NCI-H2171 (cell line): ENCODE measurements around the gene PTBP3.
"Not testable (repeated sequence)": the region's sequence is repeated elsewhere in the genome, so short reads cannot be mapped to it uniquely, and the experiment has no call there.

Experiments used
- DNase-seq: peaks from one replicate; lab custom pipeline; 2025; lab: John Stamatoyannopoulos, UW

Gene PTBP3

DNA sequence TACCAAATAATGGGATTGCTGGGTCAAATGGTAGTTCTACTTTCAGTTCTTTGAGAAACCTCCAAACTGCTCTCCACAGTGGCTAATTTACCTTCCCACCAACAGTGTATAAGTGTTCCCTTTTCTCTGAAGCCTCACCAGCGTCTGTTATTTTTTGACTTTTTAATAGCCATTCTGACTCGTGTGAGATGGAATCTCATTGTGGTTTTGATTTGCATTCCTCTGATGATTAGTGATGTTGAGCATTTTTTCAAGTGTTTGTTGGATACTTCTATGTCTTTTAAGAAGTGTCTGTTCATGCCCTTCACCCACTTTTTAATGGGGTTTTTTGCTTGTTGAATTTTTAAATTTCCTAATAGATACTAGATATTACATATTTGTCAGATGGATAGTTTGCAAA, 129.9 kb downstream of the PTBP3 start:
- DNase-seq = no peak

DNA sequence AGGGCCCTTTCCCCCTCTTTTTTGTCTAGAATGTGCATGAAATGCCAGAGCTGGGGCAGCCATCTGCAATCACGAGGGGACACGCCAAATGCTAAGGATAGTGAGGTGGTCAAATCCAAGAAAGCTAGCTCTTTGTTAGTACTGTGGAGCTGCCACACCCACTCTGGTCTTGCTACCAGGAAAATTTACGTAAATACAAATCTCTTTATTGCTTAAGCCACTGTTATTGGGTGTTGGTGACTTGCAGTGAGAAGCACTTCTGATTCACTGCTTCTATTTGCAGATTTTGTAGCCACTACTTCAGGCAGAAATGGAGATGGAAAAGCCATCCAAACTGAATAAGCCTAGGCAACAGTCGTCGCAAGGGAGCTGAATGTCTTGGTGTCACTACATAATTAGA, 132.7 kb downstream of the PTBP3 start:
- DNase-seq = no peak

DNA sequence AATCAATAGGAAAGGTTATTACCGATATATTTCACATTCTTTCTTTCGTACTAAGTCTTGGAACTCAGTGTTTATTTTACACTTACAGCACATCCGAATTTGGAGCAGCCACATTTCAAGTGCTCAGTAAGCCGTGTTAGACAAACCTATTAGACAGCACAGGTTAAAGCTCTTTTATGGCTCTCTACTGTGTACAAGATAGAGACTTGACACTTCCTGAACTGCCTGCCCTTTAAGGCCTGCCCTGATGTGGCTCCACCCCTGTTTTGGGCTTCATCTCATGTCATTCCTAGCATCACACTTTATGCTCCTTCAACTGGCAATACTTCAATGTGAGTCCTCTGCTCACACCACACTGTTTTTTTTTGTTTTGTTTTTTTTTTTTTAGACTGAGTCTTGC, 134.8 kb downstream of the PTBP3 start:
- DNase-seq = no peak

DNA sequence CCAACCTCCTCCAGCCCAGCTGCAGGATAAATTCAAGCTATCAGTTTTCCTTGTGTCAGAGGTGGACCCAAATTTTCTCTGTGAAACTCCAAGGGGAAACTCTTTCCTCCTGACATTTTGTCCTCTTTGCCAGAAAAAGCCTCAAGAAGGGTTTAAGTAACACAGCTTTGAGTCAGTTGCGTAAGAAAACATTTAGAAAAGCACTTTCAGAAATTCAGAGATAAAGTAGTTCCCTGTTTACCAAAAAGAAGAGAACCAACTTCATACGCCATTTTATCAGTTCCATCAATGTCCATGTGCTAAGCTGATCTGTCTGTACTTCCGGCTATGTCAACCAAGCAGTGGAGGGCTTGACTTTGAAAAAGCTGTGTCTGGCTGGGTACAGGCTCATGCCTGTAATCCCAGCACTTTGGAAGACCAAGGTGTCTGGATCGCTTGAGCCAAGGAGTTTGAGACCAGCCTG, 138.4 kb downstream of the PTBP3 start:
- no peak for DNase-seq

DNA sequence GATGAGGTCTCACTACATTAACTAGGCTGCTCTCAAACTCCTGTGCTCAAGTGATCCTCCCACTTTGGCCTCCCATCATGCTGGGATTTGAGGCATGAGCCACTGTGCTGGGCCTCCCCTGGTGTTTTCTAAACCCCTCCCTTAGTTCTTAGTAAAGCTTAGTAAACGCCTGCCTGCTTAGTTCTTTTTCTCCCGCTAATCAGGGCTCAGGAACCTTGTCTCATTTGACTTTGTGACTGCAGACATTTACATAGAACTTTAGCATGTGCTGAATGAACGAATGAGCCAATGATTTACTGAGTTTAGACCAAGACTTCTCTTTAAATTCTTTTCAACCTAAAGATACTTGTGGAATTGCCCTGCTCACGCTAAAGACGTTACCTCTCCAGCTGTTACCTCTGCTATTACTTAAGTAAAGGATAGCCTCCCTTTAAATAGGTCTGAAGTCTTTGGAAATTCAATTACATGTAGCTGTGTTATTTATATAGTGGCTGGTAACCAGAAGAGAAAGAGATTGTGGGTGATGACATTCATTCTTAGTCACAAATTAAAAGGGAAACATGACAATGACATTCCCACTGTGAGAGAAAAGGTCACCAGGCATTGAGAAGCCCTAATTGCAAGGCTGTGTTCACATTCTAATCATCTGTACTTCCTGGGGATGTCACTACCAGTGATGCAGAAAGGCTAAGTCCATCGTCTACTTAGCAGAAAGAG, 139.7 kb downstream of the PTBP3 start:
- DNase-seq = no peak

DNA sequence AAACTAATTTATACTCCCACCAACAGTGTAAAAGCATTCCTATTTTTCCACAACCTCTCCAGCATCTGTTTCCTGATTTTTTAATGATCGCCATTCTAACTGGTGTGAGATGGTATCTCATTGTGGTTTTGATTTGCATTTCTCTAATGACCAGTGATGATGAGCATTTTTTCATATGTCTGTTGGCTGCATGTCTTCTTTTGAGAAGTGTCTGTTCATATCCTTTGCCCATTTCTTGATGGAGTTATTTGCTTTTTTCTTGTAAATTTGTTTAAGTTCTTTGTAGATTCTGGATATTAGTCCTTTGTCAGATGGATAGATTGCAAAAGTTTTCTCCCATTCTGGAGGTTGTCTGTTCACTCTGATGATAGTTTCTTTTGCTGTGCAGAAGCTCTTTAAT, 143.1 kb downstream of the PTBP3 start:
- not testable (repeated sequence) for DNase-seq

DNA sequence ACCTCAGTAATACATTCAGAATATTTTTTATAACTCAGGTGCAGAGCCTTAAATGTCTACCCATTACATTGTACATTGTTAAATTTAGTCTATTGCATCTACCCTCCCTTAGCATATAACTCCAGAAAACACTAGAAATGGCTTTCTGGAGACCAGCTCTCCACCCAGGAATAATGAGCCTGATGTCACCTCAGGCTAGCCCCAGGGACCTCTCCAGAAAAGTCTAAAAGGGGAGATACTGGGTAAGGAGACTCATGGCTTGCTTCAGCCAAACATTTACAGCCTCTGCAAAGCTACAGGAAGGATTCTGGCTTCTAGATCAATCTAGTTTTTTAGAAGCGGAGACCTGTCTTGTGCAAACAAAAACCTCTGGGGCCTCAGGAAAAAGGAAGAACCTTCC, 144.5 kb downstream of the PTBP3 start:
- no peak for DNase-seq

DNA sequence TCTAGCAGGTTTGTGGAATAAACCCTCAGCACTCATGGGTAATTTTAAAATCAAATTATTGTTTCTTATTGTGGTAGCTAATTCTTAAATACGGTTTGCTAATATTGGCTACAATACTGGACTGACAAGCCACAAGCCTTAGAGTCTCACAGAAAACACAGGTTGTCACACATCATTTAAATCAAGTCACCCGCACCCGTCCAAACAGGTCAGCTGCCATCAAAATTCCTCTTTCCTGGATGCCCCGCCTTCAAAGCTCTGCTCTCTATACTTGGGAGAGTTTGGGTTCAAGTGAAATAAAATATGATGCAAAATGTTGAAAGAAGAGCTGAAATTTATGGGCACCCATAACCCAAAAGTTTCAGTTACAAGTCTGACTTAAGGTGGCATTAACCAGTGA, 146.0 kb downstream of the PTBP3 start:
- DNase-seq = no peak

DNA sequence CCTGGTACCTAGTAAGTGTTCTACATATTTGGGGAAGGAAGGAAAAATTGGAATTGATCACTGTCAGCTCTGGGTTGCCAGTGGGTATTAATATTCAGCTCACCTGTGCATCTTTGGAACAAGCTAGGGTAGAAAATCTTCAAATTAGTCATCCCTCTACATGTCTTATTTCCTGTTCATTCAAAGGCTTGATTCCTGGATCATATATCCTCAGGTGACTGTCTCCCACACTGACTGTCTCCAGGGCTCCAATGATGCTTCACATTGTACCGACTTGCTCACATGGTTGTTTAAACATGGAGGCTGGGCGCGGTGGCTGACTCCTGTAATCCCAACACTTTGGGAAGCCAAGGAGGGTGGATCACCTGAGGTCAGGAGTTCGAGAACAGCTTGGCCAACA, 146.7 kb downstream of the PTBP3 start:
- no peak for DNase-seq

DNA sequence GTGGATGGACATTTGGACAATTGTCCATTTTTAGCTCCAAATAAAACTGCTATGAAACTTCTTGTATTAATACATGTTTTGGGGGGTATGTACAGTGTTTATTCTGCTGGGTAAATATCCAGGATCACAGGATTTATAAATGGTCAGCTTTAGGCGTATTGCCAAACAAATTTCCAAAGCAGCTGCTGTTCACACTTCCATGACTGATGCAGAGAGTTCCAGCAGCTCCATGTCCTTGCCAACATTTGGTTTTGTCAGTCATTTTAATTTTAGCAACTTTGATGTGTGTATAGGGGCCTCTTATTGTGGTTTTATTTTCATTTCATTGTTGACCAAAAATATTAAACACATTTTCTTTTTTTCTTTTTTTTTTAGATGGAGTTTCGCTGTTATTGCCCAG, 148.5 kb downstream of the PTBP3 start:
- DNase-seq = no peak

DNA sequence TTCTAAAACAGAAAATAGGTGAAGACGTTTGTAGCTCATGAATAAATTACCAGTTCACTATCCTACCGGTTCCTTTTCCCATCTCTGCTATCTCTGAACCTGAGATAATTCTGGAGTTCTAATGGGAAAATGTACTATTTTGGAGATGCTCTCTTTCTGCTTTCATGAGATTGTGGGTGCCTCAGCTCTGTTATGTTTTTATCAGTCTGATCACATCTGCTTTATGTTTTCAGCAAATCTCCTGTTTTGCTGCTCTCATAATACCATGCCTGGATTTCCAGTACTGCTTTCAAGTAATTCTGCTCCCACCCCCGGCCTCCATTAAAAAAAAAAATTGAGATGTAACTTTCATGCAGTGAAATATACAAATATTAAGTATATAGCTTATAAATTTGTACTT, 149.2 kb downstream of the PTBP3 start:
- no peak for DNase-seq

DNA sequence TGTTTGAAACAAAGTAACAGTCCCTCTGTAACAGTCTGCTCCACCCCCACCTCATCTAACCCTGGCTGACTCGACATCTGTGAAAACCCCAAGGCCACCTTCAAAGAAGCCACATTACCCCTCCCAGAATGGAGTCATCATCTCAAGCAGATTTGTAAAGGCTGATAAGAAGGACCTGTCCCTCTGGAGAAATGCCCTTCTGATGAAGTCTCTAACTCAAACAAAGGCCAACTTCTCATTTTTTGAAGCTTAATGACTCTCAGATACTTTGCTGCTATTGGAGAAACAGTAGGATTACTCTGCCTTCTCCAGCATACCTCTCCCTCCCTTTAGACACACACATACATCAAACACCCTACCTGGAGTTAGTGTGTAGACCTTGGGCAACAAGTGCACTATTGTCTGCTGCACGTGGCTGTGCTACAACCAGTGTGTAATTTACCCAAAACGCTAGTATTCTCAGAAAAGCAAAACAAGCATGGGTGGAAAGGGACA, 153.0 kb downstream of the PTBP3 start:
- DNase-seq = no peak

DNA sequence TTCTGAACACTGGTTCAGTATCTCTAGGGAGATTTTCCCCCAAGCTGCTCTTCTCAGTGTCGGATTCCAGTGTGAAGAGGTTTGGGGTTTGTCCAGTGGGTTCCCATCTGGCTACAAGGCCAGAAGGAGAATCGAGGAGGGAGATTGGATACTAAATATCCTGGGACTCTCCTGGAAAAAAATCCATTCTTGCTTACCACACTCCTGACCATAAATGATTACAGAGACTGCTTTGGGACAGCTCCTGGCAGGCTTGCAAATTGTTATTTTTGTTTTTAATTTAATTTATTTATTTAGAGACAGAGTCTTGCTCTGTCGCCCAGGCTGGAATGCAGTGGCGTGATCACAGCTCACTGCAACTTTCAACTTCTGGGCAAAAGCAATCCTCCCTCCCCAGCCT, 153.6 kb downstream of the PTBP3 start:
- peak; percentile 12 for DNase-seq

DNA sequence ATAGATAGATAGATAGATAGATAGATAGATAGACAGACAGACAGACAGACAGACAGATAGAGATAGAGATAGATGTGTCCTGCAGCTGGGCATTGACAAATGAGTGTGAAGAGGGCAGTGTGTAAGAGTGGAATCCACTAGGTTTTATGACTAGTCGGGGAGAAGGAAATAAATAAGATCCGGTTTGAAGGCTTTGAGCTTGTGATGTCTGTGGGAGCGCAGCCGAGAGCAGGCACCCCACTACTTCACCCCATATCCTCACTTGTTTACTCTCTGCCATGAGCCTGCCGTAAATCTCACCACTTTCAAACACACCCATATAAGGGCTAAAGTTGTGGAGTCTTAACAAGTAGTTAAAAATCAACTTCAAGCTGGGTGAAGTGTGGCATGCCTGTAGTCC, 156.9 kb downstream of the PTBP3 start:
- DNase-seq = no peak

DNA sequence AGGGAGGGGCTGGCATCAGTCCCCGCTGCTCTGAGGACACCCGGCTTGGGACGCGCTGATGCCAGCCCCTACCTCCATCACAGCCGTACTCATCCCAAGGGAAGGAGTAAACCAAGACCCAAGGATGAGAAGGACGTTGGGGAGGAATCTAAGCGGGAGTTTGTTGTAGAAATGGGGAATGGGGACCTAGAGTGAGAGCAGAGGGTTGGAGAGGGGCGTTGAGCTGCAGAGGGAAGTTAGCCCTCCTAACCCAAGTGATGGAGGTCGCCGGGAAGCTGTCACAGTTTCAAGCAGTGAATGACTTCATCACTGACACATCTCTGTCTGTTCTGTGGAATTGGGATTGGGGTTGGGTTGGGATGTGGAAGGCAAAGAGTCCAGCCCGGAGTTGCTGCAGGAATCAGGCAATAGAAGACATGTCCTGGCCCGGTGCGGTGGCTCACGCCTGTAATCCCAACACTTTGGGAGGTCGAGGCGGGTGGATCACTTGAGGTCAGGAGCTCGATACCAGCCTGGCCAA, 157.6 kb downstream of the PTBP3 start:
- no peak for DNase-seq

DNA sequence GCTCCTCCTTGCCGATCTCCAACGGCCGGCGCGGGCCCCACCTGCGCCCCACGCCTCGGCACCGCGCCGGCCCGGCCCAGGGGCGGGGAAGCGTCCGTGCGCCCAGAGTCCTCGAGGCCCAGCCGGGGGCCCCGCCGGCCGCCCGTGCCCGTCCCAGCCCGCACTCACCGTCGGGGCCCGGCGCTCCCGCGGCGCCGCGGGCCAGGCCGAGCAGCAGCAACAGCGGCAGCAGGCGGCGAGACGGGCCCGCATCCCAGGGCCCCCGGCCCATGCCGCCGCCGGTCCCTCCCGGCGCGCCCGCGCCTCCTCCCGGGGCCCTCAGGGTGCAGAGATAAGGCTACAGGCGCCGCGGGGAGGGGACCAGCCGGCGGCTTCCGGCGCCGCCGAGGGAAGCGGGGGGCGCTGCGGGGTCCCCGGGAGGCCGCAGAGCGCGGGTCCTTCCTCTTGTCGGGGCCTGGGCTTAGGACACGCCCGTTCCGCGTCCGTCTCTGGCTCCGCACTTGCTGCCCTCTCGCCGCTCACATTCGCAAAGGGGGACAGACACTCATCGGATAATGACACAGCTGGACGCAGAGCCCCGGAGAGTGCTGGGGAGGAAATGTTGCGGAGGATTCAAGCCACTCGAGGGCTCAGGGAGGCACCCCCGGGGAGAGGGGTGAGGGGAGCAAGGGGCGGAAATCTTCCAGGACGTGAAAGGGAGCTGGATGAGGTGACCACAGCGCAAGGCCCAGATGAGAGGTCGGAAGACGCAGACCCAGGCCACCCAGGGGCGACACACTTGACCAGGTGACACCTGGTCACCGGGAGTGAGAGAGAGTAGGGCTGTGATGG, 158.2 kb downstream of the PTBP3 start, which contains the start of gene SUSD1:
TSS of gene SUSD1 (minus strand) at position 333 of the 831 bp plus-strand sequence. CDS start at position 271, 62 bp downstream.
- peak; percentile 28 for DNase-seq

DNA sequence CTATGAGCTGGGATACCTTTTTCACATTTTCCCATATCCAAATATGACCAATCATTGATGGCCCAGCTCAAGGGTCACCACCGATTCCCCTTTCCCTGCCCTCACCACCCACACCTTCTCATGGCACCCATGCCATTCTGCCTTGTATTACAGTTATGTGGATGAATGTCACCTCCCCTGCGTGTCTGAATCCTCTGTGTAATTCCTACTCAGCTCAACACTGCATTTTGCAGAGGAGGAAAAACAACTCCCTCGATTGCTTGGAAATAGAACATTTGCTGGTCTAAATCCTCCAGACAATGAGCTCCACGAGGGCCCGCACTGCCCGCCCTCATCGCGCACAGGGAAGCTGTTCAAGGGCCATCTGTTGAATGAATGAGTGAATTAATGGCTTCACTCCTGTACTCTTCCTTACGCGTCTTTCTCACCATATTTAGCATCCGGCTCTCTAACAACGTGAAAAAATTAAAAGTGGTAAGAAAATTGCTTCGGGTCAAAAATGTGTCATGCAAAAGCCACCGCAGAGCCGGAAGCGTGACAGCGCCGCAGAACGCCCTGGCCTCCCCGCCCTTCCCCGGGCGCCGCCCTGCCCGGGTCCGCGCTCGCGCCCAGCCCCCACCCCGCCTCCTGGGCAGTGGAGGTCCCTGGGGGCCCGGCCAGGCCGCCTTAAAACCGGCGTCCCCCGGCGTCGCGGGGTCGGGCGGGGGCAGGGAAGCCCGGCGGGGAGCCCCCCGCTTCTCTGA, 159.0 kb downstream of the PTBP3 start:
- DNase-seq = peak; percentile 42

DNA sequence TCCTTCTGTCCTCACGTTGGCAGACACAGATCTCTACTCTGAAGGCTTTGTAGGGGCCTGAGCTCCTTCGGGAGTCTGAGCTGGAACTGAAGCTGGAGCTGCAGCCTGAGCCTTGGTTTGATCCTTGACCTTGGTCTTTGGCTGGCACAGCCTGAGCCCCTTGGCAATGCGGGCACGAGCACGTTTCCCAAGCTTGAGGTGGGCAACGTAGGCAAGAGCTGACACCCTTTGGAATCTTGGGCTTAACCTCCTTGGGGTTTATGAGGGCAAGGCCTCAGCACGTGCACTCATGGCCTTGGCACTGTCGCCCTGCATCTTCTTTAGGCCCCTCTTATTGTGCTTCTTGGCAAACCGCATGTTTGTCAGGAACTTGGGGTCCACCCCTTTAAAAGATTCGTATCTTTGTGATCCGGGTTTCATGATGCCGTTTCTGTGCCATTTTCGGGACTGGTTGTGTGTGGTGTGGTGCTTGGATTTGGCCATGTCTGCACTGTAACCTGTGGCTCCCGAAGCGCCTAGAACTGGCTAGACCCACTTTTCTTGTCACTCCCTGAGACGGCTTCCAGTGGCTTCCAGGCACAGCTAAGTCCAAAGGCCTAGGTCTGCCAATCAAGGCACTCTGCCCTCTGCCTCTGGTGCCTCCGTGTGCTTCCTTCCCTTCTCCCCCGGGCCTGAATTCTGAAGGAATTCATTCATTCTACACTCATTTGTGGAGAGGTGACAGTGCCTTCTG, 159.8 kb downstream of the PTBP3 start:
- DNase-seq = no peak

DNA sequence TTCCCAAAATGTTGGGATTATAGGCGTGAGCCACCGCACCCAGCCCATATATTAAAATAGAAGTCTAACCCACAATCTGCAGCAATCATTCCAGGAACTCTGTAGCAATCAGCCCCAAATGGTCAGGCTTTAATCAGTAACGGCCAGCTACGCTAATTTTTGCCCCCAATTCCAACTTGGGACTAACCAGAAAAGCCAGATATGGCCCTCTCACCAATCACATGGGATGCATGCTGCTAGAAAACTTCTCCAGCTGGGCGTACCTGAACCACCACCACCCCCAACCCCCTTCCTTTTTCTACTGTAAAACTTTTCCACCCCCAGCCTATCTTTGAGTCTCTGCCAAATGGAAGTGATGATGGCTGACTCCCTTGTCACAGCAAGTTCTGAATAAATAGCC, 162.5 kb downstream of the PTBP3 start:
- DNase-seq = no peak

DNA sequence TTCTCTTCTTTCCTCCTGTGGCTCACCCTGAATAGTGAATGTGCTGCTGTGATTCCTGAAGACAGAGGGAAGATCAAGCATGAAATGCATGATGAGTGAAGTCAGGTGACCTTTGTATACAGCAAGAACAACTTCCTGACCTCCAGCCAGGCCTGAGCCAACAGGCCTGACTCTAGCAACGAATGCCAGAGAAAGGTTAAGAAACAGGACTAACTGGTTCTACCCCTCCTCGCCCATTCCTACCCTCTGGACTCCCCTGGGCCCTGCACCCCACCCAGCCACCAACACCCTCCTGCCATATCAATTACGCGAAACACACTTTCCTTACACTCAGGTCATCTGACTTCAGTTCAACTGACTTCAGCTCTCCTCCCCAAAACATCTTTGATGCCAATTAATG, 163.2 kb downstream of the PTBP3 start:
- no peak for DNase-seq

DNA sequence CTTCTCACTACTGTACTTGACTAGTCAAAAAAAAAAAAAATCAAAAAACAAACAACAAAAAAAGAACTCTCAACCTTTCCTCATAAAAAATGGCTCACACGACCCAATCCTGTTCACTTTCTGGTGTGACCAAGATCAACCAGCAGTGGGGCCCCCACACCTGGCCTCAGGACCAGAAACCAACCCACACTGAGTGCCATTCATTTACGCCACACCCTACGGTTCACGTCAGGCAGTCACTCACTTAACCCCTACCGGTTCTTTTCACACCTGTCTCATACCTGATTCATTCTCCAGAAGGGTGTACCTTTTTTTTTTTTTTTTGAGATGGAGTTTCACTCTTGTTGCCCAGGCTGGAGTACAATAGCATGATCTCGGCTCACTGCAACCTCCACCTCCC, 164.1 kb downstream of the PTBP3 start:
- no peak for DNase-seq

DNA sequence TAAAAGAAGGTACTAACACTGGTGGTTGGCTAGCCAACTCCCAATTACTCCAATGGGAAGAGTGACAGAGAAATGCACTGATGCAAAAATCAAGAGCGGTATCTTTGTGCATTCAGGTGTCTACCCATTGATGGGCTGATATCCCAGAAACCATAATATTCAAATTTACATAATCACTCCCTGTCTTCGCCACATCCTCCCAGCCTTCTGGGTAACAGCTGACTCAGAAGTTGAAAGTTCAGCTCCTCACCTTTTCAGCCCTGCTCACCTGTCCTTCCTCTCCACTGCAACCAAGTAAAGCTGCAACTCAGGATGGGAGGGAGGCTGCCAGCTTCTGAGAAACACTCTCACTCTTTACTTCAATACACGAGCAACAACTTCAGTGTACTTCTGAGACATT, 165.2 kb downstream of the PTBP3 start:
- DNase-seq = no peak
